B cell (primary cell): ENCODE data around the gene VPS33A.

Source experiments
- EZH2 ChIP-seq: IDR thresholded peaks from 2 replicates; pipeline ENCODE4 v1.6.1; 2012; ENCODE audit warnings: borderline replicate concordance, low read depth, mild to moderate bottlenecking, moderate library complexity, low read length; ENCODE audit not compliant: insufficient read depth, poor library complexity, severe bottlenecking
- TF ChIP-seq, protein P1 (sequence below): fragments of 200-600 bp; IDR thresholded peaks from one replicate; pipeline ENCODE4 v1.8.0; 2022; ENCODE audit warnings: antibody characterized with exemption, mild to moderate bottlenecking

- TF ChIP-seq, protein P1, sequence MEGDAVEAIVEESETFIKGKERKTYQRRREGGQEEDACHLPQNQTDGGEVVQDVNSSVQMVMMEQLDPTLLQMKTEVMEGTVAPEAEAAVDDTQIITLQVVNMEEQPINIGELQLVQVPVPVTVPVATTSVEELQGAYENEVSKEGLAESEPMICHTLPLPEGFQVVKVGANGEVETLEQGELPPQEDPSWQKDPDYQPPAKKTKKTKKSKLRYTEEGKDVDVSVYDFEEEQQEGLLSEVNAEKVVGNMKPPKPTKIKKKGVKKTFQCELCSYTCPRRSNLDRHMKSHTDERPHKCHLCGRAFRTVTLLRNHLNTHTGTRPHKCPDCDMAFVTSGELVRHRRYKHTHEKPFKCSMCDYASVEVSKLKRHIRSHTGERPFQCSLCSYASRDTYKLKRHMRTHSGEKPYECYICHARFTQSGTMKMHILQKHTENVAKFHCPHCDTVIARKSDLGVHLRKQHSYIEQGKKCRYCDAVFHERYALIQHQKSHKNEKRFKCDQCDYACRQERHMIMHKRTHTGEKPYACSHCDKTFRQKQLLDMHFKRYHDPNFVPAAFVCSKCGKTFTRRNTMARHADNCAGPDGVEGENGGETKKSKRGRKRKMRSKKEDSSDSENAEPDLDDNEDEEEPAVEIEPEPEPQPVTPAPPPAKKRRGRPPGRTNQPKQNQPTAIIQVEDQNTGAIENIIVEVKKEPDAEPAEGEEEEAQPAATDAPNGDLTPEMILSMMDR: no peak
- no peak for TF ChIP-seq EZH2
Observed at GRCh38 chr12:122226366-122227125, 39.7 kb downstream of the VPS33A start.
